ENCODE data around the gene FRMD3.
A peak's percentile ranks its signal among the peaks of the same experiment; 100 is the strongest.

Gene FRMD3

GRCh38 chr9:83270116-83270515 lies 268.1 kb downstream of the FRMD3 start:
- no peak for DNase-seq

- DNase-seq = no peak
Observed at GRCh38 chr9:83267741-83268140, 270.5 kb downstream of the FRMD3 start.

GRCh38 chr9:83266666-83267496 lies 271.3 kb downstream of the FRMD3 start:
- no peak for DNase-seq

- DNase-seq = no peak
Observed at GRCh38 chr9:83266331-83266665, 271.9 kb downstream of the FRMD3 start.

GRCh38 chr9:83264315-83264714 lies 273.9 kb downstream of the FRMD3 start:
- no peak for DNase-seq

- DNase-seq = no peak
Observed at GRCh38 chr9:83259558-83259957, 278.6 kb downstream of the FRMD3 start.

GRCh38 chr9:83257937-83258891 lies 280.0 kb downstream of the FRMD3 start:
- no peak for DNase-seq

GRCh38 chr9:83247732-83248131 lies 290.5 kb downstream of the FRMD3 start:
- no peak for DNase-seq

GRCh38 chr9:83245979-83246659 lies 292.1 kb downstream of the FRMD3 start:
- DNase-seq = no peak

- no peak for DNase-seq
Observed at GRCh38 chr9:83242066-83242465, 296.1 kb downstream of the FRMD3 start.

- no peak for DNase-seq
Observed at GRCh38 chr9:83240671-83241070, 297.5 kb downstream of the FRMD3 start.

GRCh38 chr9:83239747-83240146 lies 298.5 kb downstream of the FRMD3 start:
- DNase-seq = no peak

GRCh38 chr9:83238871-83239640 lies 299.1 kb downstream of the FRMD3 start:
- DNase-seq = no peak

- DNase-seq = no peak
Observed at GRCh38 chr9:83236029-83236696, 302.0 kb downstream of the FRMD3 start.

GRCh38 chr9:83235526-83235925 lies 302.7 kb downstream of the FRMD3 start:
- no peak for DNase-seq

GRCh38 chr9:83234541-83234940 lies 303.7 kb downstream of the FRMD3 start:
- DNase-seq = no peak

GRCh38 chr9:83233647-83234046 lies 304.6 kb downstream of the FRMD3 start:
- DNase-seq = no peak

GRCh38 chr9:83231039-83231438 lies 307.2 kb downstream of the FRMD3 start:
- no peak for DNase-seq

GRCh38 chr9:83220730-83221129 lies 317.5 kb downstream of the FRMD3 start:
- no peak for DNase-seq

- DNase-seq = no peak
Observed at GRCh38 chr9:83219924-83220438, 318.2 kb downstream of the FRMD3 start.

GRCh38 chr9:83219154-83219923 lies 318.9 kb downstream of the FRMD3 start:
- peak; percentile 19 for DNase-seq
